IMR-90 (cell line): ENCODE measurements around the gene CAMK2G.

Experiments used
- CEBPB ChIP-seq: IDR thresholded peaks from 2 replicates; pipeline ENCODE4 v1.6.1; 2012; ENCODE audit warnings: low read depth, low read length, improper control_type of control experiment
- CHD1 ChIP-seq: IDR thresholded peaks from 2 replicates; pipeline ENCODE4 v1.6.1; 2012; ENCODE audit warnings: low read depth, low read length, improper control_type of control experiment
- FOS ChIP-seq: fragments of 150-350 bp; IDR thresholded peaks from 2 replicates; pipeline ENCODE4 v1.6.1; 2016; ENCODE audit warnings: low read depth, low read length
- MAFK ChIP-seq: IDR thresholded peaks from 2 replicates; pipeline ENCODE4 v1.6.1; 2012; ENCODE audit warnings: low read depth, low read length, improper control_type of control experiment
- MAZ ChIP-seq: IDR thresholded peaks from 2 replicates; pipeline ENCODE4 v1.6.1; 2012; ENCODE audit warnings: low read depth, mild to moderate bottlenecking, low read length, improper control_type of control experiment, moderate library complexity, borderline replicate concordance
- POLR2A ChIP-seq: IDR thresholded peaks from 2 replicates; pipeline ENCODE4 v1.6.1; 2012; ENCODE audit warnings: mild to moderate bottlenecking, low read depth, low read length
- RAD21 ChIP-seq: IDR thresholded peaks from 2 replicates; pipeline ENCODE4 v1.6.1; 2012; ENCODE audit warnings: low read length, improper control_type of control experiment
- RCOR1 ChIP-seq: IDR thresholded peaks from 2 replicates; pipeline ENCODE4 v1.6.1; 2012; ENCODE audit warnings: mild to moderate bottlenecking, low read length, improper control_type of control experiment; ENCODE audit not compliant: insufficient replicate concordance
- RFX5 ChIP-seq: IDR thresholded peaks from 2 replicates; pipeline ENCODE4 v1.8.0; 2012; ENCODE audit warnings: low read depth, mild to moderate bottlenecking, low read length, moderate library complexity
- SMC3 ChIP-seq: fragments of 150-350 bp; IDR thresholded peaks from 2 replicates; pipeline ENCODE4 v1.6.1; 2016; ENCODE audit warnings: low read depth, mild to moderate bottlenecking, antibody characterized with exemption, low read length, moderate library complexity
- TF ChIP-seq, protein P1 (sequence below): conservative IDR thresholded peaks from 2 replicates; pipeline ENCODE4 v1.5.1; 2012; ENCODE audit warnings: mild to moderate bottlenecking, low read depth, low read length, improper control_type of control experiment

- TF ChIP-seq, protein P1, sequence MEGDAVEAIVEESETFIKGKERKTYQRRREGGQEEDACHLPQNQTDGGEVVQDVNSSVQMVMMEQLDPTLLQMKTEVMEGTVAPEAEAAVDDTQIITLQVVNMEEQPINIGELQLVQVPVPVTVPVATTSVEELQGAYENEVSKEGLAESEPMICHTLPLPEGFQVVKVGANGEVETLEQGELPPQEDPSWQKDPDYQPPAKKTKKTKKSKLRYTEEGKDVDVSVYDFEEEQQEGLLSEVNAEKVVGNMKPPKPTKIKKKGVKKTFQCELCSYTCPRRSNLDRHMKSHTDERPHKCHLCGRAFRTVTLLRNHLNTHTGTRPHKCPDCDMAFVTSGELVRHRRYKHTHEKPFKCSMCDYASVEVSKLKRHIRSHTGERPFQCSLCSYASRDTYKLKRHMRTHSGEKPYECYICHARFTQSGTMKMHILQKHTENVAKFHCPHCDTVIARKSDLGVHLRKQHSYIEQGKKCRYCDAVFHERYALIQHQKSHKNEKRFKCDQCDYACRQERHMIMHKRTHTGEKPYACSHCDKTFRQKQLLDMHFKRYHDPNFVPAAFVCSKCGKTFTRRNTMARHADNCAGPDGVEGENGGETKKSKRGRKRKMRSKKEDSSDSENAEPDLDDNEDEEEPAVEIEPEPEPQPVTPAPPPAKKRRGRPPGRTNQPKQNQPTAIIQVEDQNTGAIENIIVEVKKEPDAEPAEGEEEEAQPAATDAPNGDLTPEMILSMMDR: no peak
- TF ChIP-seq POLR2A (no peak), CHD1 (no peak), FOS (no peak), RCOR1 (no peak), MAZ (no peak), SMC3 (no peak), MAFK (no peak), RAD21 (no peak), RFX5 (no peak), CEBPB (no peak)
Measured at GRCh38 chr10:73873142-73873837, 1.1 kb downstream of the CAMK2G start.
